Fibroblast of upper back skin (primary cell): Measurements from ENCODE around the gene LGMN.
"Not testable (repeated sequence)": the region's sequence is repeated elsewhere in the genome, so short reads cannot be mapped to it uniquely, and the experiment has no call there.

Experiments used
- DNase-seq: peaks from one replicate; pipeline ENCODE4 v3.0.0-alpha.2; 2013

LGMN gene

GRCh38 chr14:92692822-92693226 is 55.6 kb downstream of the LGMN start:
- no peak for DNase-seq

GRCh38 chr14:92690171-92691011 is 58.0 kb downstream of the LGMN start:
- DNase-seq = peak; percentile 58

- no peak for DNase-seq
Observed at GRCh38 chr14:92688434-92689375, 59.7 kb downstream of the LGMN start.

- no peak for DNase-seq
Observed at GRCh38 chr14:92687681-92688433, 60.6 kb downstream of the LGMN start.

GRCh38 chr14:92686900-92687427 is 61.5 kb downstream of the LGMN start:
- DNase-seq = peak; percentile 61

- no peak for DNase-seq
Observed at GRCh38 chr14:92686411-92686899, 62.0 kb downstream of the LGMN start.

- no peak for DNase-seq
Observed at GRCh38 chr14:92685784-92686355, 62.6 kb downstream of the LGMN start.

GRCh38 chr14:92684801-92685560 is 63.4 kb downstream of the LGMN start:
- no peak for DNase-seq

GRCh38 chr14:92683041-92683440 is 65.4 kb downstream of the LGMN start:
- no peak for DNase-seq

GRCh38 chr14:92680781-92681650 is 67.4 kb downstream of the LGMN start:
- peak; percentile 73 for DNase-seq

GRCh38 chr14:92680330-92680729 is 68.1 kb downstream of the LGMN start:
- DNase-seq = not testable (repeated sequence)

- DNase-seq = no peak
Observed at GRCh38 chr14:92679246-92679645, 69.2 kb downstream of the LGMN start.

GRCh38 chr14:92678766-92679165 is 69.7 kb downstream of the LGMN start:
- DNase-seq = no peak

GRCh38 chr14:92677955-92678354 is 70.5 kb downstream of the LGMN start:
- no peak for DNase-seq

GRCh38 chr14:92677087-92677668 is 71.2 kb downstream of the LGMN start:
- DNase-seq = peak; percentile 55

- DNase-seq = no peak
Observed at GRCh38 chr14:92676403-92677086, 71.9 kb downstream of the LGMN start.

- no peak for DNase-seq
Observed at GRCh38 chr14:92675976-92676375, 72.5 kb downstream of the LGMN start.

- DNase-seq = no peak
Observed at GRCh38 chr14:92675421-92675820, 73.0 kb downstream of the LGMN start.

GRCh38 chr14:92673601-92674150 is 74.8 kb downstream of the LGMN start:
- DNase-seq = no peak
